KMS-11 (cell line): ENCODE data around the gene ASH1L.
A peak's percentile ranks its signal among the peaks of the same experiment; 100 is the strongest.
"Not testable (repeated sequence)": the region's sequence is repeated elsewhere in the genome, so short reads cannot be mapped to it uniquely, and the experiment has no call there.

Experiments used
- H2AFZ ChIP-seq: fragments of 200-600 bp; sonication (generic); 2 replicates; pipeline ENCODE4 v1.6.1; 2016; ENCODE audit warnings: antibody characterized with exemption, mixed run types, low read depth
- H3K27ac ChIP-seq: fragments of 200-600 bp; sonication (generic); 2 replicates; pipeline ENCODE4 v1.6.1; 2016; ENCODE audit warnings: mild to moderate bottlenecking, mixed run types
- H3K27me3 ChIP-seq: fragments of 200-600 bp; sonication (generic); 2 replicates; pipeline ENCODE4 v1.6.1; 2017; ENCODE audit warnings: mild to moderate bottlenecking, low read depth, mixed run types, moderate library complexity; ENCODE audit not compliant: insufficient read depth
- H3K36me3 ChIP-seq: fragments of 200-600 bp; sonication (generic); 2 replicates; pipeline ENCODE4 v1.6.1; 2017; ENCODE audit warnings: mild to moderate bottlenecking, mixed run types; ENCODE audit not compliant: insufficient read depth
- H3K4me1 ChIP-seq: fragments of 200-600 bp; sonication (generic); 2 replicates; pipeline ENCODE4 v1.6.1; 2016; ENCODE audit warnings: mild to moderate bottlenecking, low read depth, mixed run types; ENCODE audit not compliant: poor library complexity, severe bottlenecking
- H3K4me2 ChIP-seq: fragments of 200-600 bp; sonication (generic); 2 replicates; pipeline ENCODE4 v1.7.0; 2016; ENCODE audit warnings: mild to moderate bottlenecking, mixed run types
- H3K4me3 ChIP-seq: fragments of 200-600 bp; sonication (generic); IDR thresholded peaks from 2 replicates; pipeline ENCODE4 v1.6.1; 2017; ENCODE audit warnings: low read depth, low read length, mixed read lengths; ENCODE audit not compliant: insufficient read depth
- H3K79me2 ChIP-seq: fragments of 200-600 bp; sonication (generic); 2 replicates; pipeline ENCODE4 v1.6.1; 2016; ENCODE audit warnings: low read depth, mixed run types; ENCODE audit not compliant: insufficient read depth
- H3K9ac ChIP-seq: fragments of 200-600 bp; sonication (generic); 2 replicates; pipeline ENCODE4 v1.6.1; 2016; ENCODE audit warnings: mild to moderate bottlenecking, mixed run types
- H4K20me1 ChIP-seq: fragments of 200-600 bp; sonication (generic); 2 replicates; pipeline ENCODE4 v1.6.1; 2016; ENCODE audit warnings: mild to moderate bottlenecking, mixed run types; ENCODE audit not compliant: insufficient read depth
- TF ChIP-seq, protein P1 (sequence below): fragments of 200-600 bp; sonication (generic); conservative IDR thresholded peaks from 2 replicates; pipeline ENCODE4 v1.6.1; 2017; ENCODE audit warnings: low read depth, mild to moderate bottlenecking, antibody characterized with exemption, low read length, moderate library complexity, mixed read lengths

ASH1L gene

DNA sequence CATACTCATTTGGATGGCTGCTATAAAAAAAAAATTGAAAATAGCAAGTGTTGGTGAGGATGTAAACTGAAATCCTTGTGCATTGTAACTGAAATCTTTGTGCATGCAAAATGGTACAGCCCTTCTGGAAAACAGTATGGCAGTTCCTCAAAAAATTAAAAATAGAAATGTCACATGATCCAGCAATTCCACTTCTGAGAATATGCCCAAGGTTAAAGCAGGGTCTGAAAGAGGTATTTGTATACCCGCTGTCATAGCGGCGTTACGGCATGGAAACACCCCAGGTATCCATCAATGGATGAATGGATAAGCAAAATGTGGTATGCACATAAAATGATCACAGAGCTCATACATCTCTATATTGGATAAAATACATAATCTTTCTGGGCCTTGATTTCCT, 125.2 kb downstream of the ASH1L start:
- H3K4me1 ChIP-seq = peaks cover 49% of the 10 kb centered on the region
- H3K4me2 ChIP-seq = no peak overlapping the region
- H3K9ac ChIP-seq = no peak overlapping the region
- no peaks in the 10 kb centered on the region for H3K27me3 ChIP-seq
- no peak overlapping the region for H3K4me3 ChIP-seq
- H3K27ac ChIP-seq = no peak overlapping the region
- H3K79me2 ChIP-seq = peaks cover 25% of the 10 kb centered on the region; the same call in 1 of the 2 replicates
- peaks cover 17% of the 10 kb centered on the region; the same call in 1 of the 2 replicates for H3K36me3 ChIP-seq
- no peak overlapping the region for H2AFZ ChIP-seq
- peaks cover 27% of the 10 kb centered on the region for H4K20me1 ChIP-seq
- TF ChIP-seq, protein P1, sequence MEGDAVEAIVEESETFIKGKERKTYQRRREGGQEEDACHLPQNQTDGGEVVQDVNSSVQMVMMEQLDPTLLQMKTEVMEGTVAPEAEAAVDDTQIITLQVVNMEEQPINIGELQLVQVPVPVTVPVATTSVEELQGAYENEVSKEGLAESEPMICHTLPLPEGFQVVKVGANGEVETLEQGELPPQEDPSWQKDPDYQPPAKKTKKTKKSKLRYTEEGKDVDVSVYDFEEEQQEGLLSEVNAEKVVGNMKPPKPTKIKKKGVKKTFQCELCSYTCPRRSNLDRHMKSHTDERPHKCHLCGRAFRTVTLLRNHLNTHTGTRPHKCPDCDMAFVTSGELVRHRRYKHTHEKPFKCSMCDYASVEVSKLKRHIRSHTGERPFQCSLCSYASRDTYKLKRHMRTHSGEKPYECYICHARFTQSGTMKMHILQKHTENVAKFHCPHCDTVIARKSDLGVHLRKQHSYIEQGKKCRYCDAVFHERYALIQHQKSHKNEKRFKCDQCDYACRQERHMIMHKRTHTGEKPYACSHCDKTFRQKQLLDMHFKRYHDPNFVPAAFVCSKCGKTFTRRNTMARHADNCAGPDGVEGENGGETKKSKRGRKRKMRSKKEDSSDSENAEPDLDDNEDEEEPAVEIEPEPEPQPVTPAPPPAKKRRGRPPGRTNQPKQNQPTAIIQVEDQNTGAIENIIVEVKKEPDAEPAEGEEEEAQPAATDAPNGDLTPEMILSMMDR = no peak

DNA sequence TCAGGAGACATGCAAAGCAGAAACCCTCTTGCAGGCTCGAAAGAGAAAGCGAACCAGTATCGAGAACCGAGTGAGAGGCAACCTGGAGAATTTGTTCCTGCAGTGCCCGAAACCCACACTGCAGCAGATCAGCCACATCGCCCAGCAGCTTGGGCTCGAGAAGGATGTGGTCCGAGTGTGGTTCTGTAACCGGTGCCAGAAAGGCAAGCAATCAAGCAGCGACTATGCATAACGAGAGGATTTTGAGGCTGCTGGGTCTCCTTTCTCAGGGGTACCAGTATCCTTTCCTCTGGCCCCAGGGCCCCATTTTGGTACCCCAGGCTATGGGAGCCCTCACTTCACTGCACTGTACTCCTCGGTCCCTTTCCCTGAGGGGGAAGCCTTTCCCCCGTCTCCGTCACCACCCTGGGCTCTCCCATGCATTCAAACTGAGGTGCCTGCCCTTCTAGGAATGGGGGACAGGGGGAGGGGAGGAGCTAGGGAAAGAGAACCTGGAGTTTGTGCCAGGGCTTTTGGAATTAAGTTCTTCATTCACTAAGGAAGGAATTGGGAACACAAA, 128.7 kb downstream of the ASH1L start:
- Histone ChIP-seq H3K4me3 (peak overlapping the region; percentile 65), H3K79me2 (peaks cover 43% of the 10 kb centered on the region; the same call in 1 of the 2 replicates), H3K36me3 (peaks cover 20% of the 10 kb centered on the region; the same call in 1 of the 2 replicates), H3K4me2 (peak overlapping the region; percentile 50), H3K4me1 (peaks cover 56% of the 10 kb centered on the region), H3K27ac (peak overlapping the region; percentile 32; the same call in 1 of the 2 replicates), H4K20me1 (peaks cover 38% of the 10 kb centered on the region)
- not testable (repeated sequence) for H2AFZ ChIP-seq, H3K27me3 ChIP-seq, H3K9ac ChIP-seq

DNA sequence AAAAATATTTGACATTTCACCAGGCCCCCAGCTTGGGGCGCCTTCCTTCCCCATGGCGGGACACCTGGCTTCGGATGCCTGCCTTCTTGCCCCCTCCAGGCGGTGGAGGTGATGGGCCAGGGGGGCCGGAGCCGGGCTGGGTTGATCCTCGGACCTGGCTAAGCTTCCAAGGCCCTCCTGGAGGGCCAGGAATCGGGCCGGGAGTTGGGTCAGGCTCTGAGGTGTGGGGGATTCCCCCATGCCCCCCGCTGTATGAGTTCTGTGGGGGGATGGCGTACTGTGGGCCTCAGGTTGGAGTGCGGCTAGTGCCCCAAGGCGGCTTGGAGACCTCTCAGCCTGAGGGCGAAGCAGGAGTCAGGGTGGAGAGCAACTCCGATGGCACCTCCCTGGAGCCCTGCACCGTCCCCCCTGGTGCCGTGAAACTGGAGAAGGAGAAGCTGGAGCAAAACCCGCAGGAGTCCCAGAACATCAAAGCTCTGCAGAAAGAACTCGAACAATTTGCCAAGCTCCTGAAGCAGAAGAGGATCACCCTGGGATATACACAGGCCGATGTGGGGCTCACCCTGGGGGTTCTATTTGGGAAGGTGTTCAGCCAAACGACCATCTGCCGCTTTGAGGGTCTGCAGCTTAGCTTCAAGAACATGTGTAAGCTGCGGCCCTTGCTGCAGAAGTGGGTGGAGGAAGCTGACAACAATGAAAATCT, 129.3 kb downstream of the ASH1L start:
- Histone ChIP-seq H3K36me3 (peaks cover 14% of the 10 kb centered on the region; the same call in 1 of the 2 replicates), H3K79me2 (peaks cover 47% of the 10 kb centered on the region; the same call in 1 of the 2 replicates), H3K4me1 (peaks cover 56% of the 10 kb centered on the region), H3K4me3 (peak overlapping the region; percentile 65), H4K20me1 (peaks cover 38% of the 10 kb centered on the region), H3K27ac (peak overlapping the region; percentile 32; the same call in 1 of the 2 replicates), H3K4me2 (peak overlapping the region; percentile 50)
- not testable (repeated sequence) for H3K9ac ChIP-seq, H3K27me3 ChIP-seq, H2AFZ ChIP-seq

DNA sequence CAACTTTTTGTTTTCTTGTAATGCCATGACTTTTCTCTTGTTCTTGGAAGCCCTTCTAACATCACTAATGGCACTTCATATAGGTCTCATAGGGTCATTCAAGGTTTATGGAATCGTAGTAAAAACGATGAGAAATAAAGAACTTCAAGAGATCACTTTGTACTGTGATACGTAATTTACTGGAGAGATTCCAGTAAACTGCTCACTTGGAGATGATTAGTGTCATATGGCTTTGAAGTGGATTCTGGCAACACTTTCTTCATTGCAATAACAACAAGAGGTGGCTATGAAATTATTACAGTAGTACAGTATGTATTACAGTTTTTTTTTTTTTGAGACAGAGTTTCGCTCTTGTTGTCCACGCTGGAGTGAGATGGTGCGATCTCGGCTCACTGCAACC, 138.5 kb downstream of the ASH1L start:
- Histone ChIP-seq H3K27me3 (no peaks in the 10 kb centered on the region), H3K9ac (no peak overlapping the region), H3K36me3 (no peaks in the 10 kb centered on the region), H3K4me1 (peaks cover 8% of the 10 kb centered on the region), H3K79me2 (peaks cover 12% of the 10 kb centered on the region; the same call in 1 of the 2 replicates), H2AFZ (no peak overlapping the region), H4K20me1 (no peaks in the 10 kb centered on the region), H3K4me3 (no peak overlapping the region), H3K4me2 (no peak overlapping the region), H3K27ac (no peak overlapping the region)
- TF ChIP-seq, protein P1 = no peak

DNA sequence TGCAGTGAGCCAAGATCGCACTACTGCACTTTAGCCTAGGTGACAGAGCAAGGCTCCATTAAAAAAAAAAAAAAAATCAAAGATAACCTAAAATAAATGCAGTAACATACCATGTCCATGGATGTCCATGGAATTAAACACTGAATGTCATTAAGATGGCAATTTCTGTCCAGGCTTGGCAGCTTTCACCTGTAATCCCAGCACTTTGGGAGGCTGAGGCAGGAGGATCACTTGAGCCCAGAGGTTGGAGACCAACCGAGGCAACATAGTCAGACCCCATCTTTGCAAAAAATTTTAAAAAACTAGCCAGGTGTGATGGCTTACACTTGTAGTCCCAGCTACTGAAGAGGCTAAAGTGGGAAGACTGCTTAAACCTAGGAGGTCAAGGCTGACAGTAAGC, 141.8 kb downstream of the ASH1L start:
- Histone ChIP-seq H3K27ac (no peak overlapping the region), H3K4me1 (peaks cover 8% of the 10 kb centered on the region), H4K20me1 (no peaks in the 10 kb centered on the region), H3K4me2 (no peak overlapping the region), H3K9ac (no peak overlapping the region), H3K79me2 (peaks cover 17% of the 10 kb centered on the region; the same call in 1 of the 2 replicates), H3K4me3 (no peak overlapping the region), H3K36me3 (no peaks in the 10 kb centered on the region; the same call in 1 of the 2 replicates), H2AFZ (no peak overlapping the region), H3K27me3 (no peaks in the 10 kb centered on the region)
- TF ChIP-seq, protein P1 = no peak

DNA sequence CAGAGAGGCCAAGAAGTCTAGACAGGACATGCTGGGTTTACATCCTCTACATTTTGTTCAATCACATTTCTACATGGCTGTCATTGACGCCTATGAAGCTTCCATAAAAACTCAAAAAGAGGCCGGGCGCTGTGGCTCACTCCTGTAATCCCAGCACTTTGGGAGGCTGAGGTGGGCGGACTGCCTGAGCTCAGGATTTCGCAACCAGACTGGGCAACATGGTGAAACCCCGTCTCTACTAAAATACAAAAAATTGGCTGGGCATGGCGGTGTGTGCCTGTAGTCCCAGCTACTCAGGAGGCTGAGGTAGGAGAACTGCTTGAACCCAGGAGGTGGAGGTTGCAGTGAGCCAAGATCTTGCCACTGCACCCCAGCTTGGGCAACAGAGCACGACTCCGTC, 150.8 kb downstream of the ASH1L start:
- H3K4me3 ChIP-seq, H3K36me3 ChIP-seq, H2AFZ ChIP-seq, H3K9ac ChIP-seq, H4K20me1 ChIP-seq, H3K27me3 ChIP-seq: not testable (repeated sequence)
- peaks cover 57% of the 10 kb centered on the region for H3K4me1 ChIP-seq
- H3K79me2 ChIP-seq = peaks cover 18% of the 10 kb centered on the region
- peak overlapping the region; percentile 20; the same call in 1 of the 2 replicates for H3K27ac ChIP-seq
- H3K4me2 ChIP-seq = peak overlapping the region; percentile 44
